ENCODE data around the gene SPINT1.
"Not testable (repeated sequence)": the region's sequence is repeated elsewhere in the genome, so short reads cannot be mapped to it uniquely, and the experiment has no call there.

Gene SPINT1

DNA sequence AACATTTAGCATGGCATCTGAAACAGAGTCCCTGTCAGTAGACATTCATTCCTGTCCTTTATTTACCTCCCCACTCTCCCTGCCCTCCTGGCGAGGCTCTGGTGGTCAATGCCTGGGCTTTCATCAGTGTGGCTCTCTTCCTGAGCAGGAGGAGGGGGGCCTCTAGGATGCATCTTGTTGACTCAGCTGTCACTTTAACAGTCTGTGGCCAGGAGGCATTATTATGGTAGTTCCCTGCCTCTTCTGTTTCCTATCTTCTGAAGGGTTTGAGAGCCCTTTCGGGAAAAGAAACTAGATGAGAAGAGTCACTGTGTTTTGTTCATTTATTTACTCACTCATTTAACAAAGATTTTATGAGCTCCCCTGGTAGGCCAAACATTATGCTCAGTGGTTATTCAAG is 13.0 kb upstream of the SPINT1 start:
- DNase-seq, result no peak

- no peak for DNase-seq
Observed at GRCh38 chr15:40831861-40832260, 12.0 kb upstream of the SPINT1 start.

DNA sequence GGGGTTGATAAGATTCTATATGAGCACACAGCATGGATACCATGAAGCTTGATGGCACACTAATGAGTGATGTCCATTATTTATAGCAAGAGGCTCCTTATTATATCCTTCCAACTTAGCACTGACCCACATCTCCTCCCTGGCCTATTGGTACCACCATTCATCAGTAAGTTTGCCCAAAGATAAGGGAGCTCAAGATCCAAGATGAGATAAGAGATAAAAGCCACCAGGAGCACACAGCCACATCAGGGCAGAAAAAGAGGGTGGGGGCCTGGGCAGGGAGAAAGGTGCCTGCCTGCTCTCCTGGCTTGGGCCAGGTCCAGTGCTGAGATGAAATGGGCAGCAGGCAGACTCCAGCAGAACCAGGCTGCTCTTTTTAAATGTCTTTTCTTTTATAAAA is 10.9 kb upstream of the SPINT1 start:
- no peak for DNase-seq

DNA sequence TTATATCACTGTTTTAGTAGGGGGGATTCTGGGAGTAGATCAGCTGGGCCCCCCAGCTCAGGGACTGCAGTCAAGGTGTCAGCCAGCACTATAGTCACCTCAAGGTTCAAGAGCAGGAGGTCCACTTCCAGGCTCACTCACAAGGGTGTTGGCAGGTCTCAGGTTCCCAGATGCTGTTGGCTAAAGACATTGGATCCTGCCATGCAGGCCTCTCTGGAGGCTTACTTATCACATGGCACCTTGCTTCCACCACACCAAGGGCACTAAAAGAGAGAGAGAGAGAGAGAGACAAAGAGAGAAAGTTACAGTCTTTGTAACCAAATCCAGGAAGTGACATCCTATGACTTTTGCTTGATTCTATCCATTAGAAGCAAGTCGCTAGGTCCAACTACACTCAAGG is 7.8 kb upstream of the SPINT1 start:
- no peak for DNase-seq

DNA sequence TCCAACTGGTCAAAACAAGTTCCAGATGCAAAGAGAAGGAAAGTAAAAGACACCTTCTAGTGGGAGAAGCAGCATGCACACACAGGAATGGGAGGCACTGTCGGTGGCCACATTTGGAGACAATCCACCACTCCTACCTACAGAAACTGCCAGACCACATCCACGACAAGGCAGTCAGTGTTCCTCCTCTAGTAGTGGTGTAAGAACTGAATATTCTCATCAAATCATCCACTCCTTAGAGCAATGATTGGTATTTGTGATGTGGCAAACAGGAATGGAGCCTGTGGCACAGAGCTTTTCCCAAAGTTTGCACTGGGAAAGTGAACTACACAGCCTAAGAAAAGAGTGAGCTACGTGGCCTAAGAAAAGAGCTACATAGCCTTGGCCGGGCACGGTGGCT is 5.1 kb upstream of the SPINT1 start:
- DNase-seq, result no peak

DNA sequence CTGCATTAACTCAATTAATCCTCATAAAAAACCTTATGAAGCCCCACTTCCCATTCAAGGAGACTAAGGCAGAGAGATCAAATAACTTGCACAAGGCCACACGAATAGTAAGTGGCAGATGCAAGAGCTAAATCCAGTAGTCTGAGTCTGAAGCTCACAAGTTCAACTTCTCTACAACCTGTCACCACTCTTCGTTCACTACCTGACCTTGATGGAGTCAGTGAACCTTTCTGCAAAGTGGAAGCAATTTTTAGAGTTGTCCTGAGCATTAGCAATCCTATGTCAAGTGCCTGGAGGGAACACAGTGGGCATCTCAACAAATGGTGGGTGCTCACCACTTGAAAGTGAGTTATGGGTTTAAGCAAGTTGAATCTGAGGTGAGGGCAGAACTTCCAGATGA is 2.1 kb upstream of the SPINT1 start:
- DNase-seq, result no peak

DNA sequence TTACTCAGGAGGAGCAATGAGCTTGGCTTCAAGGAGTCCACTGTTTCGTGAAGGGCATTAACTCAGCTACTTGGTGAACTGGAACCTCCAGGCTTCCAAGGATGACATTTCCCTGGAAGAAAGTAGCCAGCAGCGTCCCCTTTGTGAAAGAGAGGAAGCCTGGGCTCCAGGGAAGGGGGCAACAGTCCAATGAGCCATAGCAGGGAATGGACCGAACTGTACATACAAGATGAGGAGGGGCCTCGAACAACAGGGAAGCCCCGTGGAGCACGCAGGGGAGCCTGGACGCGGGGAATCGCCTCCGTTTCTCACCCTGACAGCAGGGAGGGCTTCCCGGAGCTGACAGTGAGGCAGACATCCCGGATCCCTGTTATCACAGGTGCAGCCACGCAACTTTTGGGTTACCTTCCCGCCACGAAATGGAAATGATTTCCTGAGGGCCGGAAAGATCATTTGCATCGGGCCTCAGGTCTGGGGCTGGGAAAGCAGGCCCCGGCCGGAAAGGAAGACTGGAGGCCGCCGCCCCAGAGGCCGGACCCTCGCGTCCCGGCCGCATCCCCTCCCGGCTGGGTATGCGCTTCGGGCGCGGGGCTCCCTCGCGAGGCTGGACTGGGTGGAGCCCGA is 475 bp upstream of the SPINT1 start:
- DNase-seq, result no peak

GRCh38 chr15:40844696-40845030 is 815 bp downstream of the SPINT1 start:
- DNase-seq, result no peak

DNA sequence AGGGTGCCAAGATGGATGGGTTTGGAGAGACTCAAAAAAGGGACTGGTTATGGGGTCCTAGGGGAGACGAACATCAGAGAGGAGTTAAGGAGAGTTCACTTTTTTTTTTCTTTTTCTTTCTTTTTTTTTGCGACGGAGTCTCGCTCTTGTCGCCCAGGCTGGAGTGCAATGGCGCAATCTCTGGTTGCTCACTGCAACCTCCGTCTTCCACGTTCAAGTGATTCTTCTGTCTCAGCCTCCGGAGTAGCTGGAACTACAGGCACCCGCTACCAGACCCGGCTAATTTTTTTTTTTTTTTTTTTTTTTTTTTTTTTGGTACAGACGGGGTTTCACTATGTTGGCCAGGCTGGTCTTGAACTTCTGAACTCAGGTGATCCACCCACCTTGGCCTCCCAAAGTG is 1.2 kb downstream of the SPINT1 start:
- DNase-seq, result no peak

DNA sequence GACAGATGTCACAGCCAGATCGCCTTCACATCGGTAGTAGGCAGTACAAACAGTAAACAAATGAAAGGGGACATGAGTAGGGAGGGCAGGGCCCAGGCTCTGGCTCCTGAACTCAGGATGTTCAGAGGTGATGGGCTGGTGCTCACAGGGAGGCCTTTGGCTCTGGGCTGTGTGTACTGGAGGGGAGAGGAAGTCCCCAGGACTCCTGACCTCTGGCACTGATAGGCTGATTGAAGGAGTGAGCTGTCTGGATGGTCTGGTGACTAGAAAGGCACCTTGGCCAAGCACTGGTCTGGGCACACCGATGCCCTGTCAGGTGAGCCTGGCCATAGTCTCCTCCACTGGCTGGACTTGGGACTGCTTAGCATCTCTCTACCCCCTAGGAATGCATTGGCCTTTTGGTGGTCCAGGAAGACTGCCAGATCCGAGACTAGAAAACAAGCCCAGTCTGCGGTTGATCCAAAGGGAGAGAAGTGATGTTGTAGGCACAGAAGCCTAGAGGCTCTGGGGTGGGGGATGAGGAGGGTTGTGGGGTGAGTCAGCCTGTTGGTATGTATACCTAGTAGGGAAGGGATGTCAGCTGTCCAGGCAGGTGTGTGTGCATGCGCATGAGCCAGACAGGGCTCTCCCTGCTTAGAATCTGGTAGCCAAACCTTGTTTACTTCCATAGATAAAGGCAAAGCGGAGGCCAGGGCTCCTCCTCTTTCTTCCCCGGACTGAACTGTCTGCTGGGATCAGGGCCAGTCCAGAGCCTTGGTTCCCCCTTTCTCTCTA is 1.9 kb downstream of the SPINT1 start:
- no peak for DNase-seq

- no peak for DNase-seq
Observed at GRCh38 chr15:40846841-40847222, 3.0 kb downstream of the SPINT1 start.

- DNase-seq, result no peak
Observed at GRCh38 chr15:40847223-40847961, 3.5 kb downstream of the SPINT1 start.

- DNase-seq, result no peak
Observed at GRCh38 chr15:40850576-40851112, 6.8 kb downstream of the SPINT1 start.

DNA sequence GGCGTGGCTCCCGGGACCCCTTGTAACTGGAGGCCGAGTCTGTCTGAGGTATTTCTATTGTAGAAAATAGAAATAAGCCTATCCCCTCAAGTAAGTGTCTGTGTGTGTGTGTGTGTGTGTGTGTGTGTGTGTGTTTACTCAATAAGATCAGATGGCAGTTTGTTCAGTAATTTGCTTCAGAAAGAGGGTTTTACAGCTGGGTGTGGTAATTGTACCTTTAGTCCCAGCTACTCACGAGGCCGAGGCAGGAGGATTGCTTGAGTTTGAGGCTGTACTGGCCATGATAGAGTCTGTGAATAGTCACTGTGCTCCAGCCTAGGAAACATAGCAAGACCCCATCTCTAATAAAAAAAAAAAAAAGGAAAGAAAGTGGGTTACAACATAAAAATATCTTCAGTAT is 8.7 kb downstream of the SPINT1 start:
- DNase-seq, result no peak

DNA sequence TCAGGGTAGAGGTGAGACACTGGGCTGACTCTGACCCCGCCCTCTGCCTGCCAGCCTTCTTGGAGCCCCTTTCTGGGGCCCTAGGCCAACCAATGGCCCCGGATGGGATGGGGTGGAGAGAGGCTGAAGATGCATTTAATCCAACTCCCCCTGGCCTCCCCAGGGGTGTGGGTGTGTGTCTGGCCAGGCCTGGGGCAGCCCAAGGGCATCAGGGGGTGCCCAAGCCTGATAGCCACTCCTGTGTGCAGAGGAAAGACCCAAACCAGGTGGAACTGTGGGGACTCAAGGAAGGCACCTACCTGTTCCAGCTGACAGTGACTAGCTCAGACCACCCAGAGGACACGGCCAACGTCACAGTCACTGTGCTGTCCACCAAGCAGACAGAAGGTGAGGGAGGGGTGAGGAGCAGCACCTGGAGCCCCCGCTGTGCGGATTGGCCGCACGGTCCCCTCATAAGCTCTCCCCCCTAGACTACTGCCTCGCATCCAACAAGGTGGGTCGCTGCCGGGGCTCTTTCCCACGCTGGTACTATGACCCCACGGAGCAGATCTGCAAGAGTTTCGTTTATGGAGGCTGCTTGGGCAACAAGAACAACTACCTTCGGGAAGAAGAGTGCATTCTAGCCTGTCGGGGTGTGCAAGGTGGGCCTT is 9.5 kb downstream of the SPINT1 start:
- no peak for DNase-seq

DNA sequence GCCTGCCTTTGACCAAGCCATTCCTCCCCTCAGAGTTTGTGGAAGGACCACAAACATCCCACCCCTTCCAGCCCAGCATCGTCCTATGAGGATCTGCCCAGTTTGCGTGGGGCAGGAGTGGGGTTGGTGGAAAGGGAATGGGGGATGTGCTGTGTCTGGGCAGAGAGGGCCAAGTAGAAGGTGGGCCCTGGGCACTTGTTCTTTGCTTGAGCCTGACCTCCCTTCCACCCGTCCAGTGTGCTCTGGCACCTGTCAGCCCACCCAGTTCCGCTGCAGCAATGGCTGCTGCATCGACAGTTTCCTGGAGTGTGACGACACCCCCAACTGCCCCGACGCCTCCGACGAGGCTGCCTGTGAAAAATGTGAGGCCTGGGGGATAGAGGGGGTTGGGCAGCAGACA is 10.3 kb downstream of the SPINT1 start:
- no peak for DNase-seq

DNA sequence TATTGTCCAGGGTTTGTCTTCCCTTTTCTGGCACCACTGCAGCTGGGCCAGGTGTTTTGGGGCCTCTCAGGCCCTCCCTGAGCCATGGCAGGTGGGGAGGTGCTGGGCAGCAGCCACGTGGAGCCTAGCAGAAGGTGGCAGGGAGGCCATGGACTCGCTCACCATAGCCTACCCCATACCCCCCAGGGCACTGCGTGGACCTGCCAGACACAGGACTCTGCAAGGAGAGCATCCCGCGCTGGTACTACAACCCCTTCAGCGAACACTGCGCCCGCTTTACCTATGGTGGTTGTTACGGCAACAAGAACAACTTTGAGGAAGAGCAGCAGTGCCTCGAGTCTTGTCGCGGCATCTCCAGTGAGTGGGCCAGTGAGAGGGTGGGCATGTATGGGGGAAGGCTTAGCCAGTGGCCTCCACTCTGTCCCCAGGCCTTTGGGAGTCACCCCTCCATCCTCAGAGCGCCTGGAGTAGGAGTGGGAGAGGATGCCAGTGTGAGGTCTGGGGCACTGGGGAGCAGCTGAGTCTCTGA is 11.9 kb downstream of the SPINT1 start:
- no peak for DNase-seq

- no peak for DNase-seq
Observed at GRCh38 chr15:40856746-40857145, 12.9 kb downstream of the SPINT1 start.

GRCh38 chr15:40857601-40858341 is 13.9 kb downstream of the SPINT1 start:
- DNase-seq, result no peak

DNA sequence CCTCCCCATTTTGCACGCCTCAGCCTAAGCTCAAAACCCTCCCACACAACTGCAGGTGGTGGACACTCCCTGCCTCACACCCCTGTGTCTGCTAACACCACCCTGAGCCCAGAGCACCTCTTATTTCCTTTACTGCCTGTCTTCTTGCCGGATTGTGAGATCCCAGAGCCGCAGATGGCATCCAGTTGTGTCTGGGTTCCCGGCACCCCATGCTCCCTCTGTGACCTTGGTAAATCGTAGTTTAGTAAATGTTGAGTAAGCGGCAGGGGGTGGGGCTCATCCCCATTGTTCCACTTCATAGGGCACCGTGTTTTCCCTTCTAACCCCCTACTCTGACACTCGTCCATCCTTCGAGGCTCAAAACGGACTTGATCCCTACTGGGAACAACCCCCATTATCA is 14.9 kb downstream of the SPINT1 start:
- no peak for DNase-seq

DNA sequence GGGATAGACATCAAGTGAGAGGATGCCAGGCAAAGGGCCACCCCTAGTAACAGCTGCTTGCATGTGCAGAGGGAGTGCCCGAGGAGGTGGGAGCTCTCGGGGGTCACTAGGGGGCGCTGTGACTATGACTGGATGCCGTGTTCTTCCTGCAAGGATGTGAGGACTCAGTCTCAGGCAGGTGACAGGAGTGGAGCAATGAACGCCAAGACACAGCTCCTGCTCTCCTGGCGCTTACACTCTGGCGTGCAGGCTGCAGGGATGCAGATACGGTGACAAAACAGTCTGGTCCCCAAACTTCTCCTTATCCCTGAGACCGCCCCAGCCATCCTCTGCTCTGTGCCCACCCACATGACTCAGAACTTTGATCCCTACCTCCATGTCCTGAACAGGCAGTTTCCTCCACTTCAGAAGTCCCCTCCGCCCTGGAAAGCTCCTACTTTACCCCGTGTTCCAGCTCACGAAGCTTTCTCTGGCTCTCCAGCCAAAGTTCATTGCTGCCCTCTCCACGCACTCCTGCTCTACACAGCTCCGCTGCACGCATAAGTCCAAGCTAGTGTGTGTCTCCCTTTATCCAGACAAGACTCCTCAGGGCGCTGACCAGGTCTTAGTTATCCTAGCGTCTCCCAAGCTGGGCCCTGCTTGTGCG is 15.5 kb downstream of the SPINT1 start:
- no peak for DNase-seq

DNA sequence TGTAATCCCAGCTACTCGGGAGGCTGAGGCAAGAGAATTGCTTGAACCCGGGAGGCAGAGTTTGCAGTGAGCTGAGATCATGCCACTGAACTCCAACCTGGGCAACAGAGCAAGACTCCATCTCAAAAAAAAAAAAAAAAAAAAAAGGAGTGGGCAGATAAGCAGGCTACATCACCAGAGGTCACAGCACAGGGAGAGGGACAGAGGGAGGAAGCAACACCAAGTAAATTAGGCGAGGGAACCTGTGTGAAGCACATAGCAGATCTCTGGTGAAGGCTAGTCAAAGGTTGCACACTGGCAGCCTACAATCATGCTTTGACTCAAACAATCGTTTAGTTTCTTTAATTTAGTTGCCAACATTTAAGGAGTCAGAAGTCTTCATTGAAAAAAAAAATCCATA is 17.3 kb downstream of the SPINT1 start:
- not testable (repeated sequence) for DNase-seq
